Femur (tissue), 1 donor: ENCODE data around the gene SNAPC5.
"Not testable (repeated sequence)": the region's sequence is repeated elsewhere in the genome, so short reads cannot be mapped to it uniquely, and the experiment has no call there.

Experiments
- DNase-seq: peaks from one replicate; pipeline ENCODE4 v3.0.0-alpha.2; 2017

The SNAPC5 gene

GRCh38 chr15:66497502-66498455 is at the start of gene SNAPC5:
Gene SNAPC5 (minus strand): TSS chr15:66497762. CDS start chr15:66497731, 31 bp downstream.
- DNase-seq: peak; percentile 98

DNA sequence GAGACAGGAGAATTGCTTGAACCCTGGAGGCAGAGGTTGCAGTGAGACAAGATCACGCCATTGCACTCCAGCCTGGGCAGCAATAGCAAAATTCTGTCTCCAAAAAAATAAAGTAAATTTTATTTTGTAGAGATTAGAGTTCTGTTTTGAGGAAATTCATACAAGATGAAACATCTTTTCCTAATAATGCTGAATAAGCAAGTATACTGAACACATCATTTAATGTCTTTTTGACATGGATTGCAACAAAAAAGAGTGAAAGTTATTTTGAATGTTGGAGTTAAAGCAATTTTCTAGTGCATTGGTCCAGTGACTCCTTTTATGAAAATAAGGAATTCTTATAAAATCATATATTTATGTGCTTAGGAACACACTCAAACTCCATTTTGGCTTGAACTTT is 47.7 kb upstream of the SNAPC5 start:
- no peak for DNase-seq

DNA sequence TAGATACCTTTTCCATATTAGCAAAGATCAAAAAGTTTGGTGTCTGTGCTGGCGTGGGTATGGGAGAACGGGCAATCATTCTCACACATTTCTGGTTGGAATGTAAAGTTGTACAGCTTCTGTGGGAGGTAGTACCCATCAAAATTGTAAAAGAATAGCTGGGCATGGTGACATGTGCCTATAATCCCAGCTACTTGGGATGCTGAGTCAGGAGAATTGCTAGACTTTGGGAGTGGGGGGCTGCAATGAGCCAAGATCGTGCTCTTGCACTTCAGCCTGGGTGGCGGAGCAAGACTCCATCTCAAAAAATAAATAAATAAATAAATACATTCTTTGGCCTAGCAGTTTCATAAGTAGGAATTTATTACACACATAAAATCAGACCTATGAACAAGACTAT is 45.3 kb upstream of the SNAPC5 start:
- DNase-seq: no peak

- DNase-seq: no peak
Observed at GRCh38 chr15:66535056-66535455, 37.5 kb upstream of the SNAPC5 start.

DNA sequence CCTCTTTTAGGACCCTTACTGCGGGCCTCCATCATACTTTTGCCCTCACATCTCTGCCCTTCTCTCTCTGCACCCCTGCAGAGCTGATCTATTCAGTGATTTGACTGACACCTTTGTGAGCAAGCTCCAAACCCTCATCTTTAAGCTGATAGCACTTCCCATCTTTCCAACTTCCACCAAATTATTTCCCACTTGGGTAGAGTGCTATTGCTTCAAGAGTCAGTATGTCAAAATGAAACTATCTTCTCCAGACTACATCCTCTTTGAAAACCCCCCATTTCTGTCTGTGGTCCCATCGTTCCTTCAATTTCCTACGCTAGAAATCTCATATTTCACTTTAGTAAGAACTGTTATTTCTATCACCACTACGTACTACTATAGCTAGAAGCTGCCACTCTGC is 27.3 kb upstream of the SNAPC5 start:
- DNase-seq: no peak

DNA sequence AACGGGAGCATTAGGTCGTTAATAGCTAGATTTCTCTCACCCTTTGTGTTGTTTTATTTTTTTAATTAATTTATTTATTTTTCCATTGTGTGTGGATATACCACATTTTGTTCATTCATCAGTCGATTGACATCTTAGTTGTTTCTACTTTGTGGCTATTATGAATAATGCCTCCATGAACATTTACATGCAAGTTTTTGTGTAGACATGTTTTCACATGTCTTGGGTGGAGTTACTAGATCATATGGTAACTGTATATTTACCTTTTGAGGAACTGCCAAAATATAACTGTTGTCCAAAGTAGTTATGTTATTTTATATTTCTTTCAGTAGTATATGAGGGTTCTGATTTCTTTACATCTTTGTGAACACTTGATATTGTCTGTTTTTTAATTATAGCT is 26.4 kb upstream of the SNAPC5 start:
- DNase-seq: no peak

DNA sequence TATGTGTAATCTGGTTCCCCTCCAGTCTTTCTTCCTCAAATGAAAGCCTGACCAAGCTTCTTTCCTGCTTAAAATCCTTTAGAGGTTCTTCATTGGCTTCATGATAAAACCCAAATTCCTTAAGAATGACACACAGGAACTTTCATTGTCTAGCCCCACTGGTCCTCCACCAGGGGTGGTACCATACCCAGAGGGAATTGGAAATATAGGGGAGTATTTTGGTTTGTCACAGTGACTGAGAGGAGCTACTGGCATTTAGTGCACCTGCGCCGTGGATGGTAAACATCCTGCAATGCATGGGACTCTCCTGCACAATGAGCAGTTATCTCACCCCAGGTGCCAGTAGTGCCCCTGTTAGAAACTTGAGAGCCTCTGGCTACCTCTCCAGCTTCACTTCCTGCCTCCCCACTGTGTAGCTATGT is 18.4 kb upstream of the SNAPC5 start:
- no peak for DNase-seq

DNA sequence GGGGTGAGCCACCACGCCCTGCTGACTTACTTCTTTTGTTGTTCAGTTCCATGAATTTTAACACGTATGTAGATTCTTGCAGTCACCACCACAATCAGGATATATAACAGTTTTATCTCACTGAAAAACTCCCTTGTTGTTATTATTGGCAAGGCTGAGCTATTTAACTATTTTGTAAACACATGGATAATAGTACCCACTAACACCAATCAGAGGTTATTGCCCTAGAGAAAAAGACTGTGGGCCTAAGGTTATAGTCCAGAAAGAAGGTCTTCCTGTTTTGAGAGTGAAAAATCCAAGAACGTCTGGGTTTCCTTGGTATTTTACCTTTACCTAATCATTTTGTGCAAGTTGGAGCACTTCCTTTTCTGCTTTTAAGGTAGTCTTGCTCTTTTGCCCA is 17.0 kb upstream of the SNAPC5 start:
- DNase-seq: no peak

GRCh38 chr15:66508293-66508883 is 10.8 kb upstream of the SNAPC5 start:
- no peak for DNase-seq

- no peak for DNase-seq
Observed at GRCh38 chr15:66505818-66506217, 8.3 kb upstream of the SNAPC5 start.

- DNase-seq: no peak
Observed at GRCh38 chr15:66505430-66505811, 7.9 kb upstream of the SNAPC5 start.

DNA sequence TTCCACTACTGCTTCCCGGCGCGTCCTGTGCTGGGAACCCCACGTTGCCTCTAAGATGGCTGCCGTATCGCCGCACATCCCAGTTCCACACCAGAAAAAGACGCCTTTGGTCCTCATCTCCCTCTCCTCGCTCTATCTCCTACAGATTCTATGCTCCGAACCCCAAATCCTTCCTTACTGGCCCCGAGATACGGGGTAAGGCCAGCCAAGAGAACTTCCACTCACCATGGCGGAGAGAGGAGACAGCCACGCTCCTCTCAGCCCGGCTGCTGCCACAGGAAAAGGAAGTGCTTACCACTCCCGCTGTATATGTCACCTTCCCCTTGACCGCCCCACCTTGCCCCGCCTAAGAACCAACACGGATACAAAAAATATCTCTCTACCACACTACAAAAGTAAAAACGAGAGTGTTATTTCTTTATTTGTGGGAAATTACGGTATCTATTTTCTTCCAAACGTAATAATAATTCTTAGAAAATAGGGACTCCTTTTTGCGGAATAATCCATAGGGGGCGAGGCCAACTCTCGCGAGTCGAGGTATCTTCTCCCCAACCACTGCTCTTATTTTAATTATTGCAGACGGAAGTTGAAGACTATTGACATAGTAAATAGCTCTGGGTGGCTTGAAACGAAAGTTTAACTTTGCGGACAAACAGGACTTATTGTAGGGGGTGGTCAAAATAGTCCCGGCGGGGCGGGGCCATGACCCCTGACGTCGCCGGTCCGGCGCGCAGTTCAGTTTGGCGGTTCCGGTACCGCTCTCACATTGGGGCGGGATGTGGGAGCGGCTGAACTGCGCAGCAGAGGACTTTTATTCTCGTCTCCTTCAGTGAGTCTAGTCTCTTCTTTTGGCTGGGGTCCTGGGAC is 7.2 kb upstream of the SNAPC5 start, which contains the start of the genes RPL4 and ZWILCH:
TSS of gene RPL4 (minus strand) at position 293 of the 867 bp plus-strand sequence. CDS start at position 228, 65 bp downstream.
TSS of gene ZWILCH (plus strand) at position 764 of the 867 bp plus-strand sequence. CDS start at position 777, 13 bp downstream.
- DNase-seq: peak; percentile 86

DNA sequence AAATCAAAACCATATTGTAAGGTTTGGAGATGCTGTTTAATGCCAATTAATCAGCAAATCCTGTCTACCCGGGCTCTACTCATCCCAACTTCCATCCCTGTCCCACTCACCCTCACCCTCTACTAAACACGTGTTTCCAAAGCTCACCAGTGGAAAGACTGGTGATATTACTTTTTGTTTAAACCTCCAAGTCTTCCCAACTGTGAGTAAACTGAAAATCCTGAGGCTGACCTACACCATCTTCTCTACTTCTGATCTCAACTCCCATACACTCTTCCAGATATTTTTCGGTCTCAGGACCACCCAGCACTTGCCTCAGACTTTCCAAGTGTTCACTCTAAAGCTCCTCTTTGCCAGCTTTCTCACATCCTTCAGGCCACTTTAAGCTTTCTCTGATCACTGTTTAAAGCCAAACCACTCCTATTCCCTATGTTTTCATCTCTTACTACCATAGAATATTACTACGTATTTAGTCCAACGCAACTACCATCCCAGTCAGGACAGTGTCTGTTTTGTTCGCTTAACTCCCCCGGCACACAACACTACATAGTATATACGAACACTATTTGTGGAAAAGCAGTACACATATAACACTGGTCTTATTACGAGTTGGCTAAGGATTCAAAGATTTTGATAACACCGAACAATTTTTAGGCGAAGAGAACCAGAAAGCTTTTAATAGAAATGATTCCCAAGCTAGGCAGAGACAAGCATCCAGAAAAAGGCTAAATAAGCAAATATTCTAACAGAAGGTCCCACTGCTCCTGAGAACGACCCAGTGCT is 6.4 kb upstream of the SNAPC5 start:
- DNase-seq: no peak

DNA sequence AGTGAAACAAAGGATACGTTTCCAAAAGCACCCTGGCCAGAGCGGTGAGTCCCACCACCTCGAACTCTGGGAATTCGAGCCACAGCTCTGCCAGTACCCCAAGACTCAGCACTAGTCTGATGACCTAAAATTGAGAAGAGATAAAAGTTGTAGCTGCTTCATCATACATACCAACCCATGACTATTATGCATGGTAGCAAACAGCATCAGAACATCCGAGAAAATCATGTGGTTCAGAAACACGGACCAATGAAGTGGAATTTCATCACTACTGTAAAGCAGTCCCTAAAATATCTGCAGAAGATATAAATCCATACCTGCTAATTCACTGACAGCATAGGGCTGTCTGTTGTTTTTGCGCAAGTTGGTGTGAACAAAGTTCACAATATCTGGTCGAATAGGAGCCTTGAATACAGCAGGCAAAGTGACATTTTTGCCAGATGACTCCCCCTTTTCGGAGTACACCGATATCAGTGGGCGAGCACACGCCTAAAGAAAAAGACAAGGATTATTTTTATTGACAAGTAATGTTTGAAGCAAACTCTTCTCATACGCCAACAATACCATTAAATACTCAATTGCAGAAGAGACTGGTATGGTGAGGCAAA is 5.6 kb upstream of the SNAPC5 start:
- DNase-seq: not testable (repeated sequence)

DNA sequence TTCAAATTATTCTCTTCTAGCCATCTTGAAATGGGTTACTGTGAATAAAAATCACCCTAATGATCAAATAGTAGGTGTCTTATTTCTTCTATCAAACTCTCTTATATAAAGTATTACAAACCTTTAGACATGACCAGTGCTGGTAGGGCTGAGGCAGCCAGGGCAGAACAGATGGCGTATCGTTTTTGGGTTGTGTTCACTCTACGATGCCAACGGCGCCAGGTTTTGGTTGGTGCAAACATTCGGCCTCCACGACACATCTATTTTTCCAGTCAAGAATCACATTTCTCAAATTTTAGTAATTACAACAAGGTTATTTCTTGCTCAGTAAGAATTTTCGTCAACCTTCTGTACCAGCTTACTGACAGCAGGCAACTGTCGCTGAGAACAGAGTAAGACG is 4.9 kb upstream of the SNAPC5 start:
- DNase-seq: no peak

- DNase-seq: not testable (repeated sequence)
Observed at GRCh38 chr15:66500346-66500745, 2.8 kb upstream of the SNAPC5 start.

- no peak for DNase-seq
Observed at GRCh38 chr15:66498501-66499386, 1.2 kb upstream of the SNAPC5 start.

GRCh38 chr15:66496951-66497501 is 536 bp downstream of the SNAPC5 start:
- no peak for DNase-seq

- no peak for DNase-seq
Observed at GRCh38 chr15:66494262-66494661, 3.3 kb downstream of the SNAPC5 start.

DNA sequence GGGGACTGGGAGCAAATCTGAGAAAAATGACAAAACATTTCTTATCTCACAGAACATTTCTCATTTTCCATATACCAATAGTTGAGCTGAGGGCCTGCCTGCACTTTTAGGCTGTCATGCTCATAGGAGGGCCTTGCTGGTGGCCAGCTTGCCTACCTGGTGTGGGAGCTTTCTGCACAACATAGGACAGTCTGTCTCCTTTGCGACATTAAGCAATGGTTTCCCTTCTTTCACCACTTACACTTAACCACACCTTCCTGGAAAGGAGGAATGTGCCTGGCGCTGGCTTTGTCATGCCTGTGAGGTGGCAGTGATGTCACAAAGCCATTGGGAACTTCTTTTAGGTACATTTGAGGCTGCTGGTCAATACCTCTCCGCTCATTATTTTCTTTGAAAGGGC is 5.7 kb downstream of the SNAPC5 start:
- no peak for DNase-seq
